K562 (cell line): ENCODE measurements around the gene SCN8A. TPM values are rescaled to one million over a fixed set of nuclear protein-coding genes. Genes with fewer than 3 reads are reported as not detected.

ENCODE experiments used
- ATAC-seq: fragments of 200-7000 bp; cut with Tn5 transposase; 3 replicates; pipeline ENCODE4 v1.9.1; 2020; ENCODE audit warnings: moderate library complexity
- Bru-seq: library from RNA; stranded (reverse); fragments of 400-500 nt; gene quantifications from one replicate; lab custom pipeline; 2021; lab: Mats Ljungman, UMichigan
- BruChase-seq, 2 experiments: library from RNA; stranded (reverse); fragments of 400-500 nt; gene quantifications; one replicate each; lab custom pipeline; 2021; lab: Mats Ljungman, UMichigan
- BruUV-seq: library from RNA; stranded (reverse); fragments of 400-500 nt; replicated peaks from 2 replicates; lab custom pipeline; 2021; lab: Mats Ljungman, UMichigan
- CTCF ChIA-PET: fragments of 300-600 bp; formaldehyde crosslinking; extraction: SDS; loops from one replicate; lab custom pipeline; 2021; ENCODE audit warnings: low intra/inter-chr PET ratio; lab: Yijun Ruan, JAX
- POLR2A ChIA-PET: fragments of 300-600, 350-650 bp; sonication (Branson Sonifier 250); formaldehyde crosslinking; extraction: SDS; loops from one replicate; lab custom pipeline; 2021; ENCODE audit warnings: antibody characterized with exemption, inconsistent platforms; lab: Yijun Ruan, JAX
- DNase-seq, 4 experiments: peaks; one replicate each; pipeline versions ENCODE4 v3.0.0 to v3.0.0-alpha.2; 2011 to 2018; ENCODE audit warnings: low spot score in 3 of 4, mixed read lengths in 3 of 4; ENCODE audit errors: extremely low read depth in 1 of 4
- FAIRE-seq: peaks from 2 replicates; lab custom pipeline; 2011; peaks lifted over from hg19 to GRCh38; lab: Jason Lieb, UNC
- H2AFZ ChIP-seq: 2 replicates; pipeline ENCODE4 v1.6.0; 2011; ENCODE audit warnings: low read depth, low read length, control low read depth, inconsistent platforms
- H3K27ac ChIP-seq: fragments of 200-600 bp; 3 replicates; pipeline ENCODE4 v1.8.0; 2011; ENCODE audit warnings: low read depth, mild to moderate bottlenecking, control low read depth, inconsistent platforms, low read length, moderate library complexity, mixed read lengths; ENCODE audit errors: extremely low read depth
- H3K27me3 ChIP-seq, 2 experiments: fragments of 300-600 bp in 1 of 2; 2 replicates in 1 of 2; 3 replicates in 1 of 2; pipeline versions ENCODE4 v1.6.0 to v1.8.0; 2011; ENCODE audit warnings: inconsistent platforms in 2 of 2, low read length in 2 of 2, mild to moderate bottlenecking in 1 of 2, mixed read lengths in 1 of 2, moderate library complexity in 1 of 2; ENCODE audit not compliant: control insufficient read depth in 2 of 2, insufficient read depth in 2 of 2
- H3K36me3 ChIP-seq: fragments of 300-600 bp; 3 replicates; pipeline ENCODE4 v1.8.0; 2011; ENCODE audit warnings: mild to moderate bottlenecking, low read length, inconsistent platforms; ENCODE audit not compliant: control insufficient read depth, insufficient read depth
- H3K4me1 ChIP-seq, 2 experiments: fragments of 200-600 bp in 1 of 2; replicated peaks in 1 of 2; 2 replicates in 1 of 2; 3 replicates in 1 of 2; pipeline versions ENCODE4 v1.5.1 to v1.8.0; 2011; ENCODE audit warnings: inconsistent platforms in 2 of 2, low read length in 2 of 2, mild to moderate bottlenecking in 1 of 2, mixed read lengths in 1 of 2, moderate library complexity in 1 of 2; ENCODE audit not compliant: control insufficient read depth in 2 of 2, insufficient read depth in 2 of 2
- H3K4me2 ChIP-seq: 2 replicates; pipeline ENCODE4 v1.6.1; 2011; ENCODE audit warnings: low read length, control low read depth, inconsistent platforms, mixed read lengths; ENCODE audit not compliant: insufficient read depth
- H3K4me3 ChIP-seq: fragments of 200-600 bp; sonication (generic), shearing (Covaris generic); 2 replicates; pipeline ENCODE4 v1.5.1; 2016; ENCODE audit warnings: control low read depth, inconsistent platforms
- H3K79me2 ChIP-seq: fragments of 200-600 bp; 3 replicates; pipeline ENCODE4 v1.8.0; 2011; ENCODE audit warnings: low read length, inconsistent platforms; ENCODE audit not compliant: control insufficient read depth, insufficient read depth
- H3K9ac ChIP-seq, 2 experiments: 2 replicates each; pipeline versions ENCODE4 v1.6.0 to v1.6.1; 2011; ENCODE audit warnings: low read depth in 2 of 2, low read length in 2 of 2, control low read depth in 1 of 2, inconsistent platforms in 1 of 2, mild to moderate bottlenecking in 1 of 2, mixed read lengths in 1 of 2; ENCODE audit not compliant: insufficient read depth in 1 of 2
- H3K9me1 ChIP-seq: one replicate; pipeline ENCODE4 v1.6.0; 2011; ENCODE audit warnings: inconsistent platforms, mild to moderate bottlenecking, low read length, moderate library complexity; ENCODE audit not compliant: control insufficient read depth, insufficient read depth
- H3K9me3 ChIP-seq: replicated peaks from 2 replicates; pipeline ENCODE4 v1.5.1; 2011; ENCODE audit warnings: low read depth, low read length, inconsistent platforms; ENCODE audit not compliant: control insufficient read depth, insufficient read depth
- H4K20me1 ChIP-seq: replicated peaks from 2 replicates; pipeline ENCODE4 v1.6.1; 2011; ENCODE audit warnings: low read length, inconsistent platforms, mixed read lengths; ENCODE audit not compliant: control insufficient read depth, insufficient read depth
- KDM1A ChIP-seq, 2 experiments: fragments of 450-650 bp; IDR thresholded peaks; 2 replicates each; pipeline ENCODE4 v1.6.1; 2016; ENCODE audit warnings: mild to moderate bottlenecking in 2 of 2
- PHF8 ChIP-seq: fragments of 200-600 bp; sonication (generic); IDR thresholded peaks from 2 replicates; pipeline ENCODE4 v1.6.1; 2012; ENCODE audit warnings: mixed run types, mild to moderate bottlenecking, inconsistent platforms, low read length, moderate library complexity, borderline replicate concordance
- POLR2G ChIP-seq: fragments of 200-400 bp; formaldehyde crosslinking; IDR thresholded peaks from 2 replicates; pipeline ENCODE4 v1.6.1; 2017; ENCODE audit warnings: low read depth, mild to moderate bottlenecking, antibody characterized with exemption, low read length, moderate library complexity
- RBFOX2 ChIP-seq: fragments of 200-400 bp; formaldehyde crosslinking; IDR thresholded peaks from 2 replicates; pipeline ENCODE4 v1.6.1; 2017; ENCODE audit warnings: low read depth, mild to moderate bottlenecking, low read length, moderate library complexity
- SRSF7 ChIP-seq: fragments of 200-400 bp; formaldehyde crosslinking; optimal IDR thresholded peaks from 2 replicates; pipeline ENCODE3; 2017; ENCODE audit warnings: mild to moderate bottlenecking, low read depth, low read length
- YY1 ChIP-seq, 3 experiments: IDR thresholded peaks; 2 replicates each; pipeline ENCODE4 v1.6.1; 2011; ENCODE audit warnings: low read length in 2 of 3, mild to moderate bottlenecking in 2 of 3, moderate library complexity in 2 of 3, borderline replicate concordance in 1 of 3, control low read depth in 1 of 3, low read depth in 1 of 3; ENCODE audit not compliant: insufficient read depth in 3 of 3, insufficient replicate concordance in 2 of 3, control insufficient read depth in 1 of 3, insufficient read length in 1 of 3; ENCODE audit errors: extremely low read depth in 1 of 3
- WGBS: fragments of 100-300 bp; shearing (Covaris generic); methylation state at CpG from one replicate; pipeline ENCODE4 v1.1.6; 2016; ENCODE audit warnings: low coverage, mixed read lengths; ENCODE audit not compliant: insufficient coverage; ENCODE audit errors: missing lambda C conversion rate; 5-methylcytosine and 5-hydroxymethylcytosine counted together
- in situ Hi-C: fragments of 300-500 bp; cut with MboI; formaldehyde crosslinking; loops from 4 replicates; pipeline ENCODE4 v1.15.0; 2018; ENCODE audit warnings: inconsistent platforms, mixed read lengths
- intact Hi-C: fragments of 100-400 bp; cut with micrococcal nuclease; formaldehyde crosslinking; loops from 2 replicates; pipeline ENCODE4 v1.14.2; 2022
- long read RNA-seq, 3 experiments: library from polyadenylated mRNA in 2 of 3; library from RNA in 1 of 3; unstranded in 2 of 3; stranded (forward) in 1 of 3; transcript quantifications; one replicate each; pipeline ENCODE4 v2.0.0, GENCODE V29; 2019 to 2022
- polyA minus RNA-seq, 3 experiments: library from RNA; depleted of rRNA, polyadenylated mRNA; stranded (reverse); fragments of >200 nt; gene quantifications; 2 replicates each; pipeline ENCODE4 v1.2.3, GENCODE V29; 2011
- polyA plus RNA-seq, 8 experiments: library from polyadenylated mRNA; depleted of rRNA in 4 of 8; stranded (reverse) in 5 of 8; unstranded in 3 of 8; fragments of >200 nt; fragmentation: Nextera tagmentation in 2 of 8; fragmentation: Illumina TruSeq in 1 of 8; extraction: Ambion mirVana in 2 of 8; extraction: Trizol in 1 of 8; gene quantifications; 2 replicates each; pipeline versions ENCODE4 v1.2.1 to v1.2.3, GENCODE V29; 2011 to 2014; ENCODE audit warnings: inconsistent platforms in 1 of 8, missing spikeins in 1 of 8
- total RNA-seq, 7 experiments: library from RNA; depleted of rRNA in 6 of 7; stranded (reverse); fragments of >200 nt in 6 of 7; fragmentation: Illumina TruSeq in 2 of 7; extraction: Trizol in 2 of 7; gene quantifications; 2 replicates each; pipeline versions ENCODE4 v1.2.1 to v1.2.3, GENCODE V29; 2011 to 2021; ENCODE audit warnings: low replicate concordance in 1 of 7

SCN8A gene
- total RNA-seq (2011; cell fraction: chromatin; rRNA removed; ENCODE audit: low replicate concordance): 1.1 and 3.0 TPM in 2 replicates
- total RNA-seq (2011; cell fraction: nucleolus; rRNA removed): 0.53 and 1.0 TPM in 2 replicates
- 0.53 and 1.4 TPM in 2 replicates for total RNA-seq (2011; cell fraction: nucleoplasm; rRNA removed)
- total RNA-seq (2014; rRNA removed): 0.20 and 0.23 TPM in 2 replicates
- 0.15 and 0.83 TPM in 2 replicates for total RNA-seq (2014; rRNA removed; fragmentation: Illumina TruSeq; extraction: Trizol)
- total RNA-seq (2015; rRNA removed; fragmentation: Illumina TruSeq; extraction: Trizol): 0.14 and 0.30 TPM in 2 replicates
- total RNA-seq (2021): 0.29 and 0.72 TPM in 2 replicates
- polyA plus RNA-seq (2011; rRNA removed): 0.10 and 0.15 TPM in 2 replicates
- 0.04 and 0.09 TPM in 2 replicates for polyA plus RNA-seq (2011; cell fraction: cytosol; rRNA removed)
- 0.14 and 1.0 TPM in 2 replicates for polyA plus RNA-seq (2011; cell fraction: nucleus; rRNA removed)
- polyA plus RNA-seq (2012): 0.18 and 0.26 TPM in 2 replicates
- polyA plus RNA-seq (2014; fragmentation: Illumina TruSeq; extraction: Trizol): 0.15 and 0.19 TPM in 2 replicates
- polyA plus RNA-seq (2014; fragmentation: Nextera tagmentation; extraction: Ambion mirVana): under 1 TPM in 1 of 2 experiments, not detected in 1; 0.03 TPM
- polyA plus RNA-seq (2014; rRNA removed): 0.07 and 0.16 TPM in 2 replicates
- 0.54 and 2.1 TPM in 2 replicates for polyA minus RNA-seq (2011; rRNA and poly(A)+ RNA removed)
- not detected in 2 replicates for polyA minus RNA-seq (2011; cell fraction: cytosol; rRNA and poly(A)+ RNA removed)
- 0.54 and 0.78 TPM in 2 replicates for polyA minus RNA-seq (2011; cell fraction: nucleus; rRNA and poly(A)+ RNA removed)
- Bru-seq, nascent RNA: percentile 24 among the genes with signal in this experiment
- percentile 29 among the genes with signal in this experiment for BruChase-seq, experiment 1, labeled RNA remaining after a 2-hour chase
- BruChase-seq, experiment 2, labeled RNA remaining after a 6-hour chase: percentile 29 among the genes with signal in this experiment
- long read RNA-seq, experiment 1: 0 reads
- long read RNA-seq, experiment 2: 0 reads
- long read RNA-seq, experiment 3: 0 reads

GRCh38 chr12:51591016-51591901, at the start of gene SCN8A:
TSS of gene SCN8A (plus strand) at chr12:51591233. CDS start at chr12:51662818, 71,585 bp downstream.
- peaks cover 5 to 13% of the 10 kb centered on the region in 2 experiments; a peak in 2 of 5 replicates for H3K4me1 ChIP-seq
- H4K20me1 ChIP-seq: no peaks in the 10 kb centered on the region
- no peaks in the 10 kb centered on the region; the same call in 1 of the 2 replicates for H3K9me3 ChIP-seq
- POLR2A ChIA-PET: interaction anchor here (0.7 kb wide), 1 partner anchor 262 kb away, joined by 3 read pairs; no protein-coding TSS in a partner anchor
- peak within 1 kb of the TSS; percentile 80 for H3K4me2 ChIP-seq
- peak within 1 kb of the TSS in 1 of 2 experiments; percentile 46; a peak in 2 of 4 replicates for H3K9ac ChIP-seq
- no peak for FAIRE-seq
- ATAC-seq: peak; percentile 82
- peak; percentile 49 to 81 (median 66) for DNase-seq
- no TSS peak for BruUV-seq
- intact Hi-C loops (no loop called here), in situ Hi-C loops (no loop called here)
- peak within 1 kb of the TSS; percentile 39 for H3K4me3 ChIP-seq
- no peak within 1 kb of the TSS for H3K27ac ChIP-seq
- peaks cover 5 to 10% of the 10 kb centered on the region in 2 experiments; a peak in 4 of 5 replicates for H3K27me3 ChIP-seq
- TF ChIP-seq POLR2G (0 out of 2 replicates have a peak, but pooled peaks have one; percentile 37), RBFOX2 (0 out of 2 replicates have a peak, but pooled peaks have one; percentile 20), YY1 (IDR thresholded peaks at IDR 0.05; ENCODE audit: borderline replicate concordance in 1 of 3, control insufficient read depth in 1 of 3, extremely low read depth in 1 of 3, insufficient read depth in 3 of 3, insufficient read length in 1 of 3, insufficient replicate concordance in 2 of 3, low read depth in 1 of 3, low read length in 2 of 3) (peak; percentile 55 to 91 (median 80)), SRSF7 (no peak), KDM1A (IDR thresholded peaks at IDR 0.05) (peak in 1 of 2 experiments; percentile 62; a peak in 1 of 4 replicates), PHF8 (peak; percentile 13; the same call in 1 of the 2 replicates)
- TF ChIP-seq, all 486 proteins: peak for 5
- H3K79me2 ChIP-seq: no peaks in the 10 kb centered on the region
- WGBS: under 1% methylated on average over 32 of the region's 91 CpGs
- CTCF ChIA-PET: no interaction called here
- no peaks in the 10 kb centered on the region for H3K36me3 ChIP-seq
- peak within 1 kb of the TSS; percentile 82 for H2AFZ ChIP-seq
- H3K9me1 ChIP-seq: no peaks in the 10 kb centered on the region
